Peyer's patch (tissue), 4 donors: ENCODE measurements around the gene HERPUD1.

Experiments used
- POLR2A ChIP-seq, 2 donors: fragments of 450-650 bp; IDR thresholded peaks; one replicate each; pipeline ENCODE4 v1.5.1; 2017; ENCODE audit warnings: antibody characterized with exemption in 2 of 2, mild to moderate bottlenecking in 2 of 2, moderate library complexity in 2 of 2
- TF ChIP-seq, protein P1 (sequence below), 6 experiments: fragments of 450-650 bp in 4 of 6; fragments of 200-600 bp in 2 of 6; sonication (generic) in 1 of 6; IDR thresholded peaks; one replicate each; pipeline ENCODE4 v1.5.1; 2017 to 2019; ENCODE audit warnings: antibody characterized with exemption in 6 of 6, mild to moderate bottlenecking in 3 of 6, moderate library complexity in 1 of 6

DNA sequence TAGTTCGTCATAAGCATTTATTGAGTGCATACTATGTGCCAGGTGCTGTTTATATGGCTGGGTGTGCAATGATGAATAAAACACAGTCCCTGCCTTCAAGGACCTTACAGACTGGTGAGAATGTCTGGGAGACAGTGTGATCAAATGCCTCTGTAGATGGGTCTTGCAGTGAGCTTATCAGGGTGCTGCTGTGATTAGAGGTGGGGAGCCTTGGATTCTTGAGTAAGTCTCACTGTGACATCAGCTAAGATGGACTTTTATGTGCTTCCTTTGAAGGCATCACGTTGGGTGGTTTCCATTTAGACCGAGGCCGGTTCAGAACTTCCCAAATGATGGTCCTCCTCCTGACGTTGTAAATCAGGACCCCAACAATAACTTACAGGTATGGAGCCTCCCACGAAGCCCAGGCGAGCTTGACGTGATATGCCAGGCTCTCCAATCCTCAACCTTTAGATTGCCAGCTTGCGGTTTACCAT, 10.0 kb downstream of the HERPUD1 start:
- no peak for TF ChIP-seq POLR2A (IDR thresholded peaks at IDR 0.05)
- TF ChIP-seq, protein P1, sequence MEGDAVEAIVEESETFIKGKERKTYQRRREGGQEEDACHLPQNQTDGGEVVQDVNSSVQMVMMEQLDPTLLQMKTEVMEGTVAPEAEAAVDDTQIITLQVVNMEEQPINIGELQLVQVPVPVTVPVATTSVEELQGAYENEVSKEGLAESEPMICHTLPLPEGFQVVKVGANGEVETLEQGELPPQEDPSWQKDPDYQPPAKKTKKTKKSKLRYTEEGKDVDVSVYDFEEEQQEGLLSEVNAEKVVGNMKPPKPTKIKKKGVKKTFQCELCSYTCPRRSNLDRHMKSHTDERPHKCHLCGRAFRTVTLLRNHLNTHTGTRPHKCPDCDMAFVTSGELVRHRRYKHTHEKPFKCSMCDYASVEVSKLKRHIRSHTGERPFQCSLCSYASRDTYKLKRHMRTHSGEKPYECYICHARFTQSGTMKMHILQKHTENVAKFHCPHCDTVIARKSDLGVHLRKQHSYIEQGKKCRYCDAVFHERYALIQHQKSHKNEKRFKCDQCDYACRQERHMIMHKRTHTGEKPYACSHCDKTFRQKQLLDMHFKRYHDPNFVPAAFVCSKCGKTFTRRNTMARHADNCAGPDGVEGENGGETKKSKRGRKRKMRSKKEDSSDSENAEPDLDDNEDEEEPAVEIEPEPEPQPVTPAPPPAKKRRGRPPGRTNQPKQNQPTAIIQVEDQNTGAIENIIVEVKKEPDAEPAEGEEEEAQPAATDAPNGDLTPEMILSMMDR (IDR thresholded peaks at IDR 0.05): no peak
